Spleen (tissue), 11 donors: ENCODE data around the gene EPHB2. TPM values are rescaled to one million over a fixed set of nuclear protein-coding genes. Genes with fewer than 3 reads are reported as not detected.

ENCODE experiments used
- DNase-seq: peaks from one replicate; pipeline ENCODE4 v3.0.0-alpha.2; 2020
- H3K27ac ChIP-seq, 8 donors: fragments of 200-600 bp; sonication (generic) in 7 of 8; 1 replicate in 4 of 8; 2 replicates in 4 of 8; pipeline versions ENCODE4 v1.5.0 to v1.8.0; 2016 to 2021; ENCODE audit warnings: inconsistent platforms in 4 of 8, mild to moderate bottlenecking in 4 of 8, moderate library complexity in 1 of 8
- H3K27me3 ChIP-seq, 7 donors: fragments of 200-600 bp; sonication (generic) in 6 of 7; replicated peaks in 1 of 7; 1 replicate in 4 of 7; 2 replicates in 3 of 7; pipeline versions ENCODE4 v1.5.0 to v1.8.0; 2016 to 2021; ENCODE audit warnings: inconsistent platforms in 3 of 7, mild to moderate bottlenecking in 1 of 7
- H3K36me3 ChIP-seq, 6 donors: fragments of 200-600 bp; sonication (generic) in 5 of 6; 1 replicate in 4 of 6; 2 replicates in 2 of 6; pipeline versions ENCODE4 v1.5.0 to v1.8.0; 2016 to 2021; ENCODE audit warnings: inconsistent platforms in 2 of 6
- H3K4me1 ChIP-seq, 6 donors: fragments of 200-600 bp; sonication (generic) in 5 of 6; 1 replicate in 3 of 6; 2 replicates in 3 of 6; pipeline versions ENCODE4 v1.5.0 to v1.8.0; 2016 to 2021; ENCODE audit warnings: inconsistent platforms in 3 of 6
- H3K4me3 ChIP-seq, 8 donors: fragments of 200-600 bp; sonication (generic) in 7 of 8; 1 replicate in 4 of 8; 2 replicates in 4 of 8; pipeline versions ENCODE4 v1.5.0 to v1.8.0; 2016 to 2021; ENCODE audit warnings: inconsistent platforms in 4 of 8, mild to moderate bottlenecking in 4 of 8, moderate library complexity in 2 of 8
- H3K9me3 ChIP-seq, 8 donors: fragments of 200-600 bp; sonication (generic) in 7 of 8; 1 replicate in 4 of 8; 2 replicates in 4 of 8; pipeline versions ENCODE4 v1.5.0 to v1.8.0; 2016 to 2021; ENCODE audit warnings: inconsistent platforms in 4 of 8
- POLR2A ChIP-seq, 3 donors: fragments of 450-650 bp; IDR thresholded peaks; one replicate each; pipeline ENCODE4 v1.5.1; 2017; ENCODE audit warnings: antibody characterized with exemption in 3 of 3, mild to moderate bottlenecking in 1 of 3
- POLR2AphosphoS5 ChIP-seq, 3 donors: sonication (generic); formaldehyde crosslinking; IDR thresholded peaks; one replicate each; pipeline ENCODE4 v1.5.1; 2017; ENCODE audit warnings: antibody characterized with exemption in 3 of 3
- WGBS, 5 donors: extraction: QIAGEN DNeasy Blood & Tissue Kit in 3 of 5; methylation state at CpG; one replicate each; pipeline versions ENCODE4 v1.1.5 to v1.1.7; 2013 to 2018; 5-methylcytosine and 5-hydroxymethylcytosine counted together
- intact Hi-C: fragments of 100-400 bp; cut with DNase I; formaldehyde crosslinking; loops from one replicate; pipeline ENCODE4 v1.15.0; 2023; ENCODE audit warnings: low total_unique reads
- polyA plus RNA-seq, 3 donors: library from polyadenylated mRNA; stranded (reverse); fragments of 200-250 nt; gene quantifications; one replicate each; pipeline ENCODE4 v1.2.1, GENCODE V29; 2013
- total RNA-seq, 7 donors: library from RNA; depleted of rRNA in 3 of 7; stranded (reverse); fragments of >200 nt in 3 of 7; fragmentation: NEBNext Ultra II Directional in 4 of 7; extraction: Animal tissue kit (Norgen Biotek cat#: 25700) in 4 of 7; gene quantifications; one replicate each; pipeline versions ENCODE4 v1.1.0 to v1.2.1, GENCODE V29; 2016 to 2021
- TF ChIP-seq, protein P1 (sequence below), 11 experiments: fragments of 200-600 bp in 7 of 11; fragments of 450-650 bp in 4 of 11; sonication (generic) in 4 of 11; IDR thresholded peaks in 8 of 11; conservative IDR thresholded peaks in 3 of 11; 1 replicate in 7 of 11; 2 replicates in 4 of 11; pipeline versions ENCODE4 v1.4.0 to v1.8.0; 2016 to 2021; ENCODE audit warnings: antibody characterized with exemption in 11 of 11, inconsistent platforms in 4 of 11, mild to moderate bottlenecking in 1 of 11
- donor health status: healthy with polysubstance abuse.
- donor health status: DM: no; HTN: no; CAD: no; lungs with moderate emphysema.
- donor health status: DM: no; HTN: no; CAD: no.
- donor health status: Bipolar disorder and iron deficiency.
- donor health status: healthy.
- donor health status: DM: no; HTN: no; CAD: no.
- donor health status: DM: yes; HTN: yes; CAD: no.

The EPHB2 gene
- total and polyA plus RNA-seq, 10 donors, result 0.67 to 9.3 (median 6.3) TPM

- 85 to 91% (median 88%) methylated on average over 6 of the region's 6 CpGs for WGBS, 5 donors
Observed at GRCh38 chr1:22761101-22761500, 50.5 kb downstream of the EPHB2 start.

GRCh38 chr1:22761821-22762220 is 51.2 kb downstream of the EPHB2 start:
- no peaks in the 10 kb centered on the region for H3K4me1 ChIP-seq
- H3K9me3 ChIP-seq, result no peaks in the 10 kb centered on the region
- no peaks in the 10 kb centered on the region for H3K36me3 ChIP-seq
- no peak overlapping the region for H3K4me3 ChIP-seq
- H3K27ac ChIP-seq, result no peak overlapping the region
- no peak for TF ChIP-seq POLR2AphosphoS5 (IDR thresholded peaks at IDR 0.05)
- TF ChIP-seq POLR2A (IDR thresholded peaks at IDR 0.05), result no peak
- TF ChIP-seq, protein P1, sequence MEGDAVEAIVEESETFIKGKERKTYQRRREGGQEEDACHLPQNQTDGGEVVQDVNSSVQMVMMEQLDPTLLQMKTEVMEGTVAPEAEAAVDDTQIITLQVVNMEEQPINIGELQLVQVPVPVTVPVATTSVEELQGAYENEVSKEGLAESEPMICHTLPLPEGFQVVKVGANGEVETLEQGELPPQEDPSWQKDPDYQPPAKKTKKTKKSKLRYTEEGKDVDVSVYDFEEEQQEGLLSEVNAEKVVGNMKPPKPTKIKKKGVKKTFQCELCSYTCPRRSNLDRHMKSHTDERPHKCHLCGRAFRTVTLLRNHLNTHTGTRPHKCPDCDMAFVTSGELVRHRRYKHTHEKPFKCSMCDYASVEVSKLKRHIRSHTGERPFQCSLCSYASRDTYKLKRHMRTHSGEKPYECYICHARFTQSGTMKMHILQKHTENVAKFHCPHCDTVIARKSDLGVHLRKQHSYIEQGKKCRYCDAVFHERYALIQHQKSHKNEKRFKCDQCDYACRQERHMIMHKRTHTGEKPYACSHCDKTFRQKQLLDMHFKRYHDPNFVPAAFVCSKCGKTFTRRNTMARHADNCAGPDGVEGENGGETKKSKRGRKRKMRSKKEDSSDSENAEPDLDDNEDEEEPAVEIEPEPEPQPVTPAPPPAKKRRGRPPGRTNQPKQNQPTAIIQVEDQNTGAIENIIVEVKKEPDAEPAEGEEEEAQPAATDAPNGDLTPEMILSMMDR (IDR thresholded peaks at IDR 0.05 in 8 of 11, conservative IDR thresholded peaks at IDR 0.05 in 3 of 11), result no peak
- WGBS, 5 donors, result 73 to 85% (median 80%) methylated on average over 13 of the region's 13 CpGs
- DNase-seq, result no peak
- peaks cover 0 to 5% (median 0%) of the 10 kb centered on the region in 7 donors for H3K27me3 ChIP-seq
- intact Hi-C loops, result no loop called here

More at GRCh38 chr1:22761101-22761500, 50.5 kb downstream of the EPHB2 start:
- TF ChIP-seq POLR2A (IDR thresholded peaks at IDR 0.05) (no peak), POLR2AphosphoS5 (IDR thresholded peaks at IDR 0.05) (no peak)
- TF ChIP-seq, protein P1 (IDR thresholded peaks at IDR 0.05 in 8 of 11, conservative IDR thresholded peaks at IDR 0.05 in 3 of 11), result no peak
- intact Hi-C loops, result no loop called here
- no peaks in the 10 kb centered on the region for H3K36me3 ChIP-seq
- no peak overlapping the region for H3K27ac ChIP-seq
- no peaks in the 10 kb centered on the region for H3K9me3 ChIP-seq
- peaks cover 0 to 10% (median 0%) of the 10 kb centered on the region in 7 donors for H3K27me3 ChIP-seq
- no peaks in the 10 kb centered on the region for H3K4me1 ChIP-seq
- no peak overlapping the region for H3K4me3 ChIP-seq
- DNase-seq, result no peak

- no peaks in the 10 kb centered on the region for H3K9me3 ChIP-seq
- intact Hi-C loops, result no loop called here
- no peaks in the 10 kb centered on the region for H3K36me3 ChIP-seq
- H3K27ac ChIP-seq, result no peak overlapping the region
- H3K27me3 ChIP-seq, result no peaks in the 10 kb centered on the region
- DNase-seq, result no peak
- no peaks in the 10 kb centered on the region for H3K4me1 ChIP-seq
- WGBS, 5 donors, result 75 to 86% (median 79%) methylated on average over 11 of the region's 11 CpGs
- H3K4me3 ChIP-seq, result no peak overlapping the region
- TF ChIP-seq POLR2AphosphoS5 (IDR thresholded peaks at IDR 0.05) (no peak), POLR2A (IDR thresholded peaks at IDR 0.05) (no peak)
- TF ChIP-seq, protein P1 (IDR thresholded peaks at IDR 0.05 in 8 of 11, conservative IDR thresholded peaks at IDR 0.05 in 3 of 11), result no peak
Observed at GRCh38 chr1:22763487-22764200, 53.0 kb downstream of the EPHB2 start.

GRCh38 chr1:22767852-22768251 is 57.2 kb downstream of the EPHB2 start:
- DNase-seq, result no peak
- H3K9me3 ChIP-seq, result no peaks in the 10 kb centered on the region
- intact Hi-C loops, result no loop called here
- WGBS, 5 donors, result 84 to 97% (median 91%) methylated on average over 6 to 9 of the region's 9 CpGs
- TF ChIP-seq POLR2A (IDR thresholded peaks at IDR 0.05) (no peak), POLR2AphosphoS5 (IDR thresholded peaks at IDR 0.05) (no peak)
- TF ChIP-seq, protein P1 (IDR thresholded peaks at IDR 0.05 in 8 of 11, conservative IDR thresholded peaks at IDR 0.05 in 3 of 11), result no peak
- H3K27ac ChIP-seq, result no peak overlapping the region
- H3K27me3 ChIP-seq, result peaks cover 0 to 5% (median 0%) of the 10 kb centered on the region in 7 donors
- no peak overlapping the region for H3K4me3 ChIP-seq
- no peaks in the 10 kb centered on the region for H3K36me3 ChIP-seq
- H3K4me1 ChIP-seq, result no peaks in the 10 kb centered on the region
